GM12892 (cell line): Measurements from ENCODE around the gene CHRD.

ENCODE experiments used
- POLR2A ChIP-seq: IDR thresholded peaks from 2 replicates; pipeline ENCODE4 v1.6.1; 2011; ENCODE audit warnings: low read depth, low read length, control low read depth
- POLR2AphosphoS5 ChIP-seq: IDR thresholded peaks from 2 replicates; pipeline ENCODE4 v1.6.1; 2011; ENCODE audit warnings: low read depth, low read length, control low read depth
- TAF1 ChIP-seq: IDR thresholded peaks from 2 replicates; pipeline ENCODE4 v1.6.1; 2011; ENCODE audit warnings: low read depth, mild to moderate bottlenecking, control low read depth, low read length, borderline replicate concordance

- no peak for TF ChIP-seq POLR2AphosphoS5
- TF ChIP-seq POLR2A: no peak
- TF ChIP-seq TAF1: no peak
These were observed 8.3 kb upstream of the CHRD start for GRCh38 chr3:184371570-184372018.
